AG04449 (cell line): ENCODE data around the gene TMEM178B.

Source experiments
- CTCF ChIA-PET: fragments of 350-600 bp; formaldehyde crosslinking; extraction: SDS; loops from one replicate; lab custom pipeline; 2021; ENCODE audit warnings: antibody characterized with exemption; lab: Yijun Ruan, JAX
- POLR2A ChIA-PET: fragments of 400-600, 350-600 bp; formaldehyde crosslinking; extraction: SDS; loops from one replicate; lab custom pipeline; 2020; ENCODE audit warnings: antibody characterized with exemption, inconsistent platforms; lab: Yijun Ruan, JAX
- DNase-seq: peaks from one replicate; pipeline ENCODE4 v3.0.0-alpha.2; 2010; ENCODE audit warnings: low read depth, low spot score
- H3K4me3 ChIP-seq: 2 replicates; pipeline ENCODE4 v1.5.1; 2011; ENCODE audit warnings: low read depth, mild to moderate bottlenecking, control low read depth, low read length
- CTCF ChIP-seq: IDR thresholded peaks from one replicate; pipeline ENCODE4 v1.5.1; 2011; ENCODE audit warnings: mild to moderate bottlenecking, moderate library complexity, low read length, control low read depth, inconsistent platforms; ENCODE audit not compliant: insufficient read depth; ENCODE audit errors: missing control alignments

The TMEM178B gene

GRCh38 chr7:141094336-141095070 is 20.6 kb downstream of the TMEM178B start:
- ChIA-PET CTCF (no interaction called here), POLR2A (no interaction called here)
- no peak for DNase-seq
- no peak overlapping the region for H3K4me3 ChIP-seq
- no peak for TF ChIP-seq CTCF

GRCh38 chr7:141097430-141097829 is 23.6 kb downstream of the TMEM178B start:
- H3K4me3 ChIP-seq: no peak overlapping the region
- no peak for DNase-seq
- no peak for TF ChIP-seq CTCF
- POLR2A ChIA-PET: no interaction called here
- CTCF ChIA-PET: no interaction called here

- ChIA-PET CTCF (no interaction called here), POLR2A (no interaction called here)
- H3K4me3 ChIP-seq: no peak overlapping the region
- TF ChIP-seq CTCF: no peak
- no peak for DNase-seq
Observed at GRCh38 chr7:141102436-141102835, 28.6 kb downstream of the TMEM178B start.

GRCh38 chr7:141103847-141104429 is 30.1 kb downstream of the TMEM178B start:
- no peak for TF ChIP-seq CTCF
- CTCF ChIA-PET: no interaction called here
- no peak for DNase-seq
- no peak overlapping the region for H3K4me3 ChIP-seq
- POLR2A ChIA-PET: no interaction called here

GRCh38 chr7:141113131-141113530 is 39.3 kb downstream of the TMEM178B start:
- no peak overlapping the region for H3K4me3 ChIP-seq
- CTCF ChIA-PET: no interaction called here
- POLR2A ChIA-PET: no interaction called here
- DNase-seq: no peak
- TF ChIP-seq CTCF: no peak

- DNase-seq: no peak
- no peak overlapping the region for H3K4me3 ChIP-seq
- no peak for TF ChIP-seq CTCF
- CTCF ChIA-PET: no interaction called here
- POLR2A ChIA-PET: no interaction called here
Observed at GRCh38 chr7:141114029-141114664, 40.3 kb downstream of the TMEM178B start.
